Measurements from ENCODE around the gene PNRC2.

PNRC2 gene

DNA sequence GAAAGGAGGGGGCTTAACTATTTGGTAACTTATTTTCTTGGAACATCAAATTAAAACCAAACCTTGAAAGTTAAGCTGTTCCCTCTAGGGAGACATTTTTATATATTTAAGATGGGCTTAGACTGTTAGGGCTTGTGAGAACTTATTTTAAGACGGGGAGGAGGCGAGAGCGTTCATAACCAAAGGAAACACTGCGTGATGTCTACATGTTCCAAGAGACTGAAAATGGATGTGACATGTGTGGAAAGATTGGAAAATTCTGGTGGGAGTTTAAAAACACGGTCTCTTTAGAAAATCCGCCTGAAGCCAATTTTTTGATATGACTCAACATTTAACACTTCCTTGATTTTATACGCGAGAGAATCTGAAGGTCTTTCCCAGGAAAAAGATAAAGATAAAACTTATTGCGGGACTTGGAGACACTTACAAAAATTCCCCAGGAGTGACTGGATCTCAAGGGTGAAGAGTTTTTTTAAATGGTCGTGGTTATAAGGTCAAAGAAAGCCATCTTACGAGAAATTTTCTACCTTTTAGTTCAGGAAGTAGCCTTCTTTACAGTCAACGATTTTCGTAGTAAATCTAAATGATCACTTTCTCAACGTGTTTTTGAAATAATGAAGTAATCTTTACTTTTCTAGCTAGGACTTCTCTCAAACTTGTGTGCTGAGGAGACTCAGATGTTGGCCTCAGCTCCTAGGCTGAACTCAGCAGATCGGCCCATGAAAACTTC is 828 bp downstream of the PNRC2 start:
- no peak for DNase-seq
- H3K4me1 ChIP-seq (ENCODE audit: insufficient read depth, low read length): peaks cover 26% of the 10 kb centered on the region
- H3K36me3 ChIP-seq (ENCODE audit: insufficient read depth, low read length): peaks cover 47% of the 10 kb centered on the region
- peak overlapping the region; percentile 99 for H3K27ac ChIP-seq (ENCODE audit: low read length)
- no peak for ATAC-seq (ENCODE audit: insufficient read depth, low read depth)
- peak overlapping the region; percentile 99 for H3K9ac ChIP-seq (ENCODE audit: low read depth, low read length)
- no peaks in the 10 kb centered on the region for H3K9me3 ChIP-seq (ENCODE audit: insufficient read depth, low read length, severe bottlenecking)
- H4K20me1 ChIP-seq (ENCODE audit: insufficient read depth, low read length): peaks cover 22% of the 10 kb centered on the region; the same call in 1 of the 2 replicates
- peak overlapping the region; percentile 78 to 97 for H3K4me3 ChIP-seq (ENCODE audit: low read depth in 1 of 2, low read length in 2 of 2)
- H2AFZ ChIP-seq (ENCODE audit: low read depth, low read length): peak overlapping the region; percentile 56; the same call in 1 of the 2 replicates
- TF ChIP-seq, protein P1, sequence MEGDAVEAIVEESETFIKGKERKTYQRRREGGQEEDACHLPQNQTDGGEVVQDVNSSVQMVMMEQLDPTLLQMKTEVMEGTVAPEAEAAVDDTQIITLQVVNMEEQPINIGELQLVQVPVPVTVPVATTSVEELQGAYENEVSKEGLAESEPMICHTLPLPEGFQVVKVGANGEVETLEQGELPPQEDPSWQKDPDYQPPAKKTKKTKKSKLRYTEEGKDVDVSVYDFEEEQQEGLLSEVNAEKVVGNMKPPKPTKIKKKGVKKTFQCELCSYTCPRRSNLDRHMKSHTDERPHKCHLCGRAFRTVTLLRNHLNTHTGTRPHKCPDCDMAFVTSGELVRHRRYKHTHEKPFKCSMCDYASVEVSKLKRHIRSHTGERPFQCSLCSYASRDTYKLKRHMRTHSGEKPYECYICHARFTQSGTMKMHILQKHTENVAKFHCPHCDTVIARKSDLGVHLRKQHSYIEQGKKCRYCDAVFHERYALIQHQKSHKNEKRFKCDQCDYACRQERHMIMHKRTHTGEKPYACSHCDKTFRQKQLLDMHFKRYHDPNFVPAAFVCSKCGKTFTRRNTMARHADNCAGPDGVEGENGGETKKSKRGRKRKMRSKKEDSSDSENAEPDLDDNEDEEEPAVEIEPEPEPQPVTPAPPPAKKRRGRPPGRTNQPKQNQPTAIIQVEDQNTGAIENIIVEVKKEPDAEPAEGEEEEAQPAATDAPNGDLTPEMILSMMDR (IDR thresholded peaks at IDR 0.05; ENCODE audit: borderline replicate concordance, extremely low read depth, low read length, poor library complexity, severe bottlenecking): no peak
- no peak for TF ChIP-seq EZH2 (IDR thresholded peaks at IDR 0.05; ENCODE audit: borderline replicate concordance, low read depth, low read length, severe bottlenecking)
- peak overlapping the region; percentile 81 for H3K4me2 ChIP-seq (ENCODE audit: insufficient read depth, low read length)
- no peaks in the 10 kb centered on the region for H3K27me3 ChIP-seq (ENCODE audit: insufficient read depth, low read length, poor library complexity)
- H3K79me2 ChIP-seq (ENCODE audit: insufficient read depth, low read length): peaks cover 51% of the 10 kb centered on the region

DNA sequence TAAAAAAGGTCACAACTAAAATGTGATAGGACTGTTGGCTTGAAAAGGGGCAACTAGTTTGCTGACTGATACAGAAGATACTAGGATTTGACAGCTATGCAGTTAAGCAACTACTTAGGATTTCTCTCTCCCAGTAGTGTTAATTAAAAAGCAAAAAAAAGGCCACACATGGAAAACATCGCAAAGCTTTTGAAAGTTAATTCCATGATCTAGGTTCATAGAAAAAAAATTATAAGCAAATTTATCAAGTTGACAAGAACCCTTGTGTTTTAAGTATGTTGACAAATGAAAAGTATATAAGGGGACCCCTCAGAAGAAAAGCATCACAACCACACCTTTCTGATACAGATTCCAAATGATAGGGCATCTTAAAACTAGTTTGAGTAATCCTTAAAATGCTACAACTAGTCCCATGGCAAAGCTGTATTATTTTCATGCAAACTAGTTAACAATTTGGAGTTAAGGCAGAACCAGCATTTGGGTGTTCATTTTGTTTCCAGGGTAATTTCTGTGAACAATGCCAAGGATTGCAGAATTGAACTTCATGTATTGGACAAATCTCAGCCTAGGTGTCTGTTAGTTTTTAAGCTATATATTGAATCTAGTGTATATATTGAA is 4.1 kb downstream of the PNRC2 start:
- Histone ChIP-seq H3K4me1 (ENCODE audit: insufficient read depth, low read length) (peaks cover 15% of the 10 kb centered on the region), H3K79me2 (ENCODE audit: insufficient read depth, low read length) (peaks cover 81% of the 10 kb centered on the region), H3K27me3 (ENCODE audit: insufficient read depth, low read length, poor library complexity) (no peaks in the 10 kb centered on the region), H3K36me3 (ENCODE audit: insufficient read depth, low read length) (peaks cover 78% of the 10 kb centered on the region), H3K4me3 (ENCODE audit: low read depth in 1 of 2, low read length in 2 of 2) (no peak overlapping the region), H3K27ac (ENCODE audit: low read length) (no peak overlapping the region), H3K9me3 (ENCODE audit: insufficient read depth, low read length, severe bottlenecking) (no peaks in the 10 kb centered on the region), H3K9ac (ENCODE audit: low read depth, low read length) (no peak overlapping the region), H4K20me1 (ENCODE audit: insufficient read depth, low read length) (peaks cover 40% of the 10 kb centered on the region; the same call in 1 of the 2 replicates), H3K4me2 (ENCODE audit: insufficient read depth, low read length) (peak overlapping the region; percentile 23; the same call in 1 of the 2 replicates), H2AFZ (ENCODE audit: low read depth, low read length) (no peak overlapping the region)
- ATAC-seq (ENCODE audit: insufficient read depth, low read depth) (no peak), DNase-seq (no peak)
- no peak for TF ChIP-seq EZH2 (IDR thresholded peaks at IDR 0.05; ENCODE audit: borderline replicate concordance, low read depth, low read length, severe bottlenecking)
- TF ChIP-seq, protein P1 (IDR thresholded peaks at IDR 0.05; ENCODE audit: borderline replicate concordance, extremely low read depth, low read length, poor library complexity, severe bottlenecking): no peak

DNA sequence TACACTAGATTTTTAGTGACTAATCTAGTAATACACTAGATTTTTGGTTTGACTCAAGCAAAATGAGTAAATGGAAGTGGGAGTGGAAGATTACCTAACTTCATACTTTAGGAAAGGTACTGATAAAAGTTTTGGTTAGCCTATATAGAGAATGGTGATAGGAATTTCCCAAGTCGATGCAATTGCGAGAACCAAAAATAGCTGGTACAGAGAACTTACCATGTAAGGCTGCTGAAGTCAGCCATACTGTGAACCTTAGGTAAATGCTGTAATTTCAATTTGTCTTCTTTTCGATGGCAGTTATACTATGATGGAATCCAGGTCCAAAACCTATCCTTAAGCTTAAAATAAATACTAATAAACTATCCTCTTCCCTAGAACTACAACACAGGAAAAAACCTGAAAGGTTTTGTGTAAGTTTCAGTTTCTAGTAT is 4.6 kb downstream of the PNRC2 start:
- H3K4me3 ChIP-seq (ENCODE audit: low read depth in 1 of 2, low read length in 2 of 2): no peak overlapping the region
- no peak overlapping the region for H3K27ac ChIP-seq (ENCODE audit: low read length)

More for the DNA sequence above, 4.6 kb downstream of the PNRC2 start:
- peaks cover 14% of the 10 kb centered on the region for H3K4me1 ChIP-seq (ENCODE audit: insufficient read depth, low read length)
- H4K20me1 ChIP-seq (ENCODE audit: insufficient read depth, low read length): peaks cover 41% of the 10 kb centered on the region; the same call in 1 of the 2 replicates
- H3K36me3 ChIP-seq (ENCODE audit: insufficient read depth, low read length): peaks cover 82% of the 10 kb centered on the region
- no peaks in the 10 kb centered on the region for H3K9me3 ChIP-seq (ENCODE audit: insufficient read depth, low read length, severe bottlenecking)
- peaks cover 86% of the 10 kb centered on the region for H3K79me2 ChIP-seq (ENCODE audit: insufficient read depth, low read length)
- peak overlapping the region; percentile 23; the same call in 1 of the 2 replicates for H3K4me2 ChIP-seq (ENCODE audit: insufficient read depth, low read length)
- no peak for DNase-seq
- H2AFZ ChIP-seq (ENCODE audit: low read depth, low read length): no peak overlapping the region
- H3K27me3 ChIP-seq (ENCODE audit: insufficient read depth, low read length, poor library complexity): no peaks in the 10 kb centered on the region
- no peak overlapping the region for H3K9ac ChIP-seq (ENCODE audit: low read depth, low read length)
- ATAC-seq (ENCODE audit: insufficient read depth, low read depth): no peak
- TF ChIP-seq, protein P1 (IDR thresholded peaks at IDR 0.05; ENCODE audit: borderline replicate concordance, extremely low read depth, low read length, poor library complexity, severe bottlenecking): no peak
- TF ChIP-seq EZH2 (IDR thresholded peaks at IDR 0.05; ENCODE audit: borderline replicate concordance, low read depth, low read length, severe bottlenecking): no peak

Data from DND-41 (cell line).